Measurements from ENCODE around the gene LRRC31. TPM values are rescaled to one million over a fixed set of nuclear protein-coding genes. Genes with fewer than 3 reads are reported as not detected.

LRRC31 gene
- total RNA-seq, 1 donor from 2014 or later, result not detected

DNA sequence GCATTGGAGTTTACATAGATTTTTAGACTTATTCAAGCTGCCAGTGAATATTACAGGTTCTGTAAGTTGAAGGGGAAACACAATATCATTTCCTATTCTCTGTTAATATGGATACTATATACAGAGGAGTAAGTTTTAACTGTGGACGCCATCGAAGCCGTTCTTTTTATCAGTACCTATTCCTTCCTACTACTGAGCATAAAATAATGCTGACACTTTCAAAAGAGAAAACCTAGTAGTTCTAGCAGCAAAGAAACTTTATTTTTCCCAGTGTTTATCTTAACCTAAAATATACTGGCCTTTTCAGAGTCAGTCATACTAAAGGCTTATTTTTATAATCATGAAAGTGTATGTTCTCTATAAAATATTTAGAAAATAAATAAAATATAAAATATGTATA lies 14.2 kb downstream of the LRRC31 start:
- Mint-ChIP-seq H3K9me3 (ENCODE audit: unreplicated experiment) (no peaks in the 10 kb centered on the region), H3K4me3 (ENCODE audit: unreplicated experiment) (no peak overlapping the region), H3K4me1 (ENCODE audit: low read depth, unreplicated experiment) (no peaks in the 10 kb centered on the region), H3K27ac (ENCODE audit: unreplicated experiment) (no peak overlapping the region), H3K36me3 (ENCODE audit: unreplicated experiment) (no peaks in the 10 kb centered on the region), H3K27me3 (ENCODE audit: unreplicated experiment) (peaks cover 2% of the 10 kb centered on the region)
- DNase-seq, result no peak
- no peak for TF ChIP-seq CTCF (IDR thresholded peaks at IDR 0.05; ENCODE audit: partially characterized antibody, unreplicated experiment)

- no peak overlapping the region for H3K27ac Mint-ChIP-seq (ENCODE audit: unreplicated experiment)
- no peak for TF ChIP-seq CTCF (IDR thresholded peaks at IDR 0.05; ENCODE audit: partially characterized antibody, unreplicated experiment)
- no peak overlapping the region for H3K4me3 Mint-ChIP-seq (ENCODE audit: unreplicated experiment)
- H3K36me3 Mint-ChIP-seq (ENCODE audit: unreplicated experiment), result no peaks in the 10 kb centered on the region
- peaks cover 4% of the 10 kb centered on the region for H3K27me3 Mint-ChIP-seq (ENCODE audit: unreplicated experiment)
- no peaks in the 10 kb centered on the region for H3K9me3 Mint-ChIP-seq (ENCODE audit: unreplicated experiment)
- no peak for DNase-seq
- no peaks in the 10 kb centered on the region for H3K4me1 Mint-ChIP-seq (ENCODE audit: low read depth, unreplicated experiment)
Measured at GRCh38 chr3:169850618-169851017, 19.1 kb downstream of the LRRC31 start.

DNA sequence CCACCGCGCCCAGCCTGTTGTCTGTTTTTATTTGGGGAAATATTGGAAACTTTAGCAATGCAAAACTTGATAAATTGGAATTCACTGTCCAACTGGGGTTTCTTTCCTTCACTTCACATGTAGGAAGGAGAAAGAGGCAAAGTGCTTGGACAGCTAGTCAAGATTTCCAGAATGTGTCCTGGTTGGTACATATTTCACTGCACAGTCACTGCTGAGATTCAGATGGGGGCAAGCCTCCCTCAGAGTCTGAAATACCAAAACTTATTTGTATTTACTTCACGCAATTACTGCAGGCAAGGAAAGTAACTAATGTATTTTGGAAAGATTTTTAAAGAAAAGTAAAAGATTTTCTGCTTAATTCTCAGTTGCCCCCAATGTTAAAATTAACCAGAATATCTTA lies 21.0 kb downstream of the LRRC31 start:
- no peak for TF ChIP-seq CTCF (IDR thresholded peaks at IDR 0.05; ENCODE audit: partially characterized antibody, unreplicated experiment)
- Mint-ChIP-seq H3K4me1 (ENCODE audit: low read depth, unreplicated experiment) (no peaks in the 10 kb centered on the region), H3K27ac (ENCODE audit: unreplicated experiment) (no peak overlapping the region), H3K36me3 (ENCODE audit: unreplicated experiment) (no peaks in the 10 kb centered on the region), H3K27me3 (ENCODE audit: unreplicated experiment) (peaks cover 4% of the 10 kb centered on the region), H3K9me3 (ENCODE audit: unreplicated experiment) (no peaks in the 10 kb centered on the region), H3K4me3 (ENCODE audit: unreplicated experiment) (no peak overlapping the region)
- DNase-seq, result no peak

- Mint-ChIP-seq H3K9me3 (ENCODE audit: unreplicated experiment) (no peaks in the 10 kb centered on the region), H3K36me3 (ENCODE audit: unreplicated experiment) (no peaks in the 10 kb centered on the region), H3K4me1 (ENCODE audit: low read depth, unreplicated experiment) (no peaks in the 10 kb centered on the region), H3K27ac (ENCODE audit: unreplicated experiment) (no peak overlapping the region), H3K4me3 (ENCODE audit: unreplicated experiment) (no peak overlapping the region), H3K27me3 (ENCODE audit: unreplicated experiment) (peaks cover 2% of the 10 kb centered on the region)
- TF ChIP-seq CTCF (IDR thresholded peaks at IDR 0.05; ENCODE audit: partially characterized antibody, unreplicated experiment), result no peak
- no peak for DNase-seq
Measured at GRCh38 chr3:169847896-169848295, 21.8 kb downstream of the LRRC31 start.

DNA sequence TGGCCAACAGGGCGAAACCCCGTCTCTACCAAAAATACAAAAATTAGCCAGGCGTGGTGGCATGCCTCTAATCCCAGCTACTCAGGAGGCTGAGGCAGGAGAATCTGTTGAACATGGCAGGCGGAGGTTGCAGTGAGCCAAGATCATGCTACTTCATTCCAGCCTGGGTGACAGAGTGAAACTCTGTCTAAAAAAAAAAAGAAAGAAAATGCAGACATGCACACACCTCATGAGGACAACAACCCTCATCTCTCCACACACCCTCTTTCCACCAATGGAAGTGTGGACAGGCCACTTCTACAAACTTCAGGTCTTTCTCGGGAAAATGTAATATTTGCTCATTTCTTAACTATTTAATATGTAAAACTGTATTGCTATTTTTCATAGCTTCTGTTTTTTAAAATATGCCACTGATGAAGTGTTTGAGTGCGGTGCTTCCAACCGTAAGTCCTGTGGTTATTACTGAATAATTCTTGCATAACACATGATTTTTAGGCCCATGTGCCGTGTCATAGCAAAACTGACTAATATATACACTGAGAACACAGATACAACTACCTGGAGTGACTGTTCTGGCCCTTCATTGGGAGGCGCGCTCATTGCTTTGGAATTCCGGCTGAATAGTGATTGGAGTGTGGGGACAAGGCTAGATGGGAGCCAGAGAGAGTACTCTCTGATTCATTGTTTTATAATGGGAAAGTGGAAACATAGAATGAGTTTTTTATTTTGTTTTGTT lies 23.1 kb downstream of the LRRC31 start:
- H3K27ac Mint-ChIP-seq (ENCODE audit: unreplicated experiment), result no peak overlapping the region

More for the DNA sequence above, 23.1 kb downstream of the LRRC31 start:
- DNase-seq, result no peak
- Mint-ChIP-seq H3K4me3 (ENCODE audit: unreplicated experiment) (no peak overlapping the region), H3K27me3 (ENCODE audit: unreplicated experiment) (peaks cover 2% of the 10 kb centered on the region), H3K9me3 (ENCODE audit: unreplicated experiment) (no peaks in the 10 kb centered on the region), H3K36me3 (ENCODE audit: unreplicated experiment) (no peaks in the 10 kb centered on the region), H3K4me1 (ENCODE audit: low read depth, unreplicated experiment) (no peaks in the 10 kb centered on the region)
- no peak for TF ChIP-seq CTCF (IDR thresholded peaks at IDR 0.05; ENCODE audit: partially characterized antibody, unreplicated experiment)
